ENCODE data around the gene ATP2B2. TPM values are rescaled to one million over a fixed set of nuclear protein-coding genes. Genes with fewer than 3 reads are reported as not detected.

ATP2B2 gene
- total RNA-seq, 2 donors from 2014 or later = 0.14 to 0.74 TPM

DNA sequence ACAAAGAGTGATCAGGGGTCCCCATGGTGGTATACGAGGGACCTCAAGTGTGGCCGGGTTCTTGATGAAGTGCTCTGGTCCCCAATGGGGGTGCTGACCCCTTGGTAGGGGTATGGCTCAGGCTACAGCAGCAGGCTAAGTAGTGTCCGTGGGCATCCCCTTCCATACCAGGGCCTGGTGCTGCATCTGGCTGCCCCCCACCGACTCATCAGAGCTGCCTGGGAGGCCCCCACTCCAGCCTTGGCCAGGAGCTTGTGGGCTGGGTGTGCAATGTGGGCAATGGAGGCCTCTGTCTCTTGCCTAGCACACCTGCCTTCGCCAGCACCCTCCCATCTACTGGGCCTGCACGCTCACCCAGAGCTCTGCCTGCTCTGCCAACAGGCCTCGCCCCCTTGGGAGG lies 125.4 kb downstream of the ATP2B2 start:
- Histone ChIP-seq H3K36me3 (no peaks in the 10 kb centered on the region), H3K27ac (no peak overlapping the region), H3K4me1 (replicated peaks) (no peaks in the 10 kb centered on the region), H3K27me3 (replicated peaks; ENCODE audit: insufficient read depth) (peaks cover 2% of the 10 kb centered on the region), H3K4me3 (no peak overlapping the region), H3K9me3 (no peaks in the 10 kb centered on the region)
- TF ChIP-seq POLR2AphosphoS5 (IDR thresholded peaks at IDR 0.05) = no peak
- TF ChIP-seq, protein P1, sequence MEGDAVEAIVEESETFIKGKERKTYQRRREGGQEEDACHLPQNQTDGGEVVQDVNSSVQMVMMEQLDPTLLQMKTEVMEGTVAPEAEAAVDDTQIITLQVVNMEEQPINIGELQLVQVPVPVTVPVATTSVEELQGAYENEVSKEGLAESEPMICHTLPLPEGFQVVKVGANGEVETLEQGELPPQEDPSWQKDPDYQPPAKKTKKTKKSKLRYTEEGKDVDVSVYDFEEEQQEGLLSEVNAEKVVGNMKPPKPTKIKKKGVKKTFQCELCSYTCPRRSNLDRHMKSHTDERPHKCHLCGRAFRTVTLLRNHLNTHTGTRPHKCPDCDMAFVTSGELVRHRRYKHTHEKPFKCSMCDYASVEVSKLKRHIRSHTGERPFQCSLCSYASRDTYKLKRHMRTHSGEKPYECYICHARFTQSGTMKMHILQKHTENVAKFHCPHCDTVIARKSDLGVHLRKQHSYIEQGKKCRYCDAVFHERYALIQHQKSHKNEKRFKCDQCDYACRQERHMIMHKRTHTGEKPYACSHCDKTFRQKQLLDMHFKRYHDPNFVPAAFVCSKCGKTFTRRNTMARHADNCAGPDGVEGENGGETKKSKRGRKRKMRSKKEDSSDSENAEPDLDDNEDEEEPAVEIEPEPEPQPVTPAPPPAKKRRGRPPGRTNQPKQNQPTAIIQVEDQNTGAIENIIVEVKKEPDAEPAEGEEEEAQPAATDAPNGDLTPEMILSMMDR (IDR thresholded peaks at IDR 0.05) = no peak
- TF ChIP-seq POLR2A (IDR thresholded peaks at IDR 0.05) = no peak
- intact Hi-C loops (cut with DNase I) = no loop called here
- WGBS = 86% methylated on average over 7 of the region's 7 CpGs
- DNase-seq (ENCODE audit: low spot score) = no peak

GRCh38 chr3:10379161-10379560 lies 126.2 kb downstream of the ATP2B2 start:
- no peak for DNase-seq (ENCODE audit: low spot score)
- 67% methylated on average over 15 of the region's 15 CpGs for WGBS

GRCh38 chr3:10378742-10379141 lies 126.6 kb downstream of the ATP2B2 start:
- H3K4me3 ChIP-seq = no peak overlapping the region
- H3K27ac ChIP-seq = no peak overlapping the region
- H3K27me3 ChIP-seq (replicated peaks; ENCODE audit: insufficient read depth) = peaks cover under 1% of the 10 kb centered on the region
- no peaks in the 10 kb centered on the region for H3K4me1 ChIP-seq (replicated peaks)
- TF ChIP-seq POLR2A (IDR thresholded peaks at IDR 0.05) (no peak), POLR2AphosphoS5 (IDR thresholded peaks at IDR 0.05) (no peak)
- TF ChIP-seq, protein P1 (IDR thresholded peaks at IDR 0.05) = no peak
- no peaks in the 10 kb centered on the region for H3K9me3 ChIP-seq
- no peaks in the 10 kb centered on the region for H3K36me3 ChIP-seq
- no peak for DNase-seq (ENCODE audit: low spot score)
- 90% methylated on average over 7 of the region's 7 CpGs for WGBS
- intact Hi-C loops (cut with DNase I) = no loop called here

More at GRCh38 chr3:10379161-10379560, 126.2 kb downstream of the ATP2B2 start:
- TF ChIP-seq, protein P1 (IDR thresholded peaks at IDR 0.05) = no peak
- TF ChIP-seq POLR2AphosphoS5 (IDR thresholded peaks at IDR 0.05) (no peak), POLR2A (IDR thresholded peaks at IDR 0.05) (no peak)
- no peaks in the 10 kb centered on the region for H3K36me3 ChIP-seq
- no peak overlapping the region for H3K4me3 ChIP-seq
- intact Hi-C loops (cut with DNase I) = no loop called here
- H3K9me3 ChIP-seq = no peaks in the 10 kb centered on the region
- no peaks in the 10 kb centered on the region for H3K4me1 ChIP-seq (replicated peaks)
- no peak overlapping the region for H3K27ac ChIP-seq
- H3K27me3 ChIP-seq (replicated peaks; ENCODE audit: insufficient read depth) = peaks cover 2% of the 10 kb centered on the region

- Histone ChIP-seq H3K36me3 (no peaks in the 10 kb centered on the region), H3K9me3 (no peaks in the 10 kb centered on the region), H3K4me1 (replicated peaks) (no peaks in the 10 kb centered on the region), H3K4me3 (no peak overlapping the region), H3K27ac (no peak overlapping the region), H3K27me3 (replicated peaks; ENCODE audit: insufficient read depth) (no peaks in the 10 kb centered on the region)
- TF ChIP-seq POLR2AphosphoS5 (IDR thresholded peaks at IDR 0.05) = no peak
- TF ChIP-seq, protein P1 (IDR thresholded peaks at IDR 0.05) = no peak
- TF ChIP-seq POLR2A (IDR thresholded peaks at IDR 0.05) = no peak
- DNase-seq (ENCODE audit: low spot score) = no peak
- intact Hi-C loops (cut with DNase I) = no loop called here
- WGBS = 68% methylated on average over 16 of the region's 16 CpGs
These were observed 127.1 kb downstream of the ATP2B2 start for GRCh38 chr3:10378246-10378645.

DNA sequence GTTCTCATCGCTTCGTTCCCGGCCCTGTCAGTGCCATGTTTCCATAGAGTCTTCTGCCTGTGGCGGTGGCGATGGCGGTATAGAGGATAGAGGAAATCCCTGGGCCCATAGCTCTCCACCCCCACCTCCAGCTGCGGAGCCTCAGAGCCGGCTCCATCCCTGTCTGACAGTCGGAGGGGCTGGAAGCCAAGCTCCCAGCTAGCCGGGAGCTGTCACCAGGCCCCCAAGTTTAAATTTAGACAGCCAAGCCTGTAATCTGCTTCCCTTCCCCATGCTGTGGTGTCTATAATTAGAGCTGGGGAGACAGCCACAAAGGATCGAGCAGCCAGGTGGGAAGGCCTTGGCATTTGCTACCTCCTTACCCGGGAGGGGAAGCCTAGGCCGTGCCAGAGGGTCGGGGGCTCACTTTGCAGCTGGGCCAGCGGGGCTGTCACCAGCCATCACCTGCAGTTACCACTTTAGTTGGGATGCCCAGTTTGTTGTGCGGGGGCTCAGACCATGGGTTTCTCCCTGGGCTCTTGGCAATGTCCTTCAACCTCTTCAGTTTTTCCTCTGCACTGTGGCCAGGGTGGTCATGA lies 128.1 kb downstream of the ATP2B2 start:
- no peak overlapping the region for H3K27ac ChIP-seq
- H3K4me3 ChIP-seq = no peak overlapping the region
- no peaks in the 10 kb centered on the region for H3K9me3 ChIP-seq
- H3K27me3 ChIP-seq (replicated peaks; ENCODE audit: insufficient read depth) = no peaks in the 10 kb centered on the region
- no peaks in the 10 kb centered on the region for H3K4me1 ChIP-seq (replicated peaks)
- intact Hi-C loops (cut with DNase I) = no loop called here
- no peaks in the 10 kb centered on the region for H3K36me3 ChIP-seq
- DNase-seq (ENCODE audit: low spot score) = no peak
- 44% methylated on average over 12 of the region's 16 CpGs for WGBS
- TF ChIP-seq POLR2AphosphoS5 (IDR thresholded peaks at IDR 0.05) = no peak
- TF ChIP-seq, protein P1 (IDR thresholded peaks at IDR 0.05) = no peak
- TF ChIP-seq POLR2A (IDR thresholded peaks at IDR 0.05) = no peak
